Vagina (tissue), 2 donors: ENCODE measurements around the gene SRRM4. TPM values are rescaled to one million over a fixed set of nuclear protein-coding genes. Genes with fewer than 3 reads are reported as not detected.
"Not testable (repeated sequence)": the region's sequence is repeated elsewhere in the genome, so short reads cannot be mapped to it uniquely, and the experiment has no call there.

Source experiments
- DNase-seq, 2 donors: peaks; one replicate each; pipeline ENCODE4 v3.0.0-alpha.2; 2017; ENCODE audit errors: extremely low spot score in 2 of 2
- H3K27ac ChIP-seq: fragments of 200-600 bp; sonication (generic); one replicate; pipeline ENCODE4 v1.5.1; 2019
- H3K27me3 ChIP-seq: fragments of 200-600 bp; sonication (generic); one replicate; pipeline ENCODE4 v1.5.1; 2019
- H3K36me3 ChIP-seq, 2 donors: fragments of 200-600 bp; sonication (generic); one replicate each; pipeline ENCODE4 v1.5.1; 2017 to 2019
- H3K4me1 ChIP-seq: fragments of 200-600 bp; sonication (generic); one replicate; pipeline ENCODE4 v1.5.1; 2019
- H3K4me3 ChIP-seq, 2 donors: fragments of 200-600 bp; sonication (generic); 1 replicate in 1 of 2; 2 replicates in 1 of 2; pipeline ENCODE4 v1.5.1; 2016 to 2019
- H3K9me3 ChIP-seq: fragments of 200-600 bp; sonication (generic); one replicate; pipeline ENCODE4 v1.5.1; 2019
- CTCF ChIP-seq, 3 experiments: fragments of 450-650 bp in 2 of 3; fragments of 200-600 bp in 1 of 3; sonication (generic) in 1 of 3; IDR thresholded peaks; one replicate each; pipeline ENCODE4 v1.5.1; 2017 to 2019; ENCODE audit warnings: antibody characterized with exemption in 3 of 3, mild to moderate bottlenecking in 2 of 3, moderate library complexity in 2 of 3
- POLR2A ChIP-seq, 2 donors: fragments of 450-650 bp; IDR thresholded peaks; one replicate each; pipeline ENCODE4 v1.6.1; 2017; ENCODE audit warnings: antibody characterized with exemption in 2 of 2, mild to moderate bottlenecking in 2 of 2, moderate library complexity in 2 of 2
- POLR2AphosphoS5 ChIP-seq, 2 donors: sonication (generic); formaldehyde crosslinking; IDR thresholded peaks; one replicate each; pipeline ENCODE4 v1.9.0; 2017; ENCODE audit warnings: antibody characterized with exemption in 2 of 2, mild to moderate bottlenecking in 2 of 2, low read depth in 1 of 2; ENCODE audit not compliant: insufficient read depth in 1 of 2
- intact Hi-C: fragments of 100-400 bp; cut with DNase I; formaldehyde crosslinking; loops from one replicate; pipeline ENCODE4 v1.15.1; 2023
- total RNA-seq: library from RNA; depleted of rRNA; stranded (reverse); fragments of >200 nt; gene quantifications from one replicate; pipeline ENCODE4 v1.2.3, GENCODE V29; 2016

SRRM4 gene
- total RNA-seq, 1 donor from 2014 or later, result under 0.01 TPM

GRCh38 chr12:119102274-119102673 lies 120.9 kb downstream of the SRRM4 start:
- H3K9me3 ChIP-seq, result no peaks in the 10 kb centered on the region
- no peaks in the 10 kb centered on the region for H3K4me1 ChIP-seq
- TF ChIP-seq POLR2A (IDR thresholded peaks at IDR 0.05) (no peak), CTCF (IDR thresholded peaks at IDR 0.05) (no peak), POLR2AphosphoS5 (IDR thresholded peaks at IDR 0.05; ENCODE audit: insufficient read depth in 1 of 2, low read depth in 1 of 2) (no peak)
- no peak overlapping the region for H3K4me3 ChIP-seq
- no peaks in the 10 kb centered on the region for H3K27me3 ChIP-seq
- no peak for DNase-seq
- intact Hi-C loops, result no loop called here
- H3K27ac ChIP-seq, result no peak overlapping the region
- H3K36me3 ChIP-seq, result no peaks in the 10 kb centered on the region

GRCh38 chr12:119102714-119103113 lies 121.4 kb downstream of the SRRM4 start:
- Histone ChIP-seq H3K9me3 (no peaks in the 10 kb centered on the region), H3K27ac (no peak overlapping the region), H3K4me1 (no peaks in the 10 kb centered on the region), H3K36me3 (no peaks in the 10 kb centered on the region), H3K27me3 (no peaks in the 10 kb centered on the region), H3K4me3 (no peak overlapping the region)
- TF ChIP-seq POLR2A (IDR thresholded peaks at IDR 0.05) (no peak), CTCF (IDR thresholded peaks at IDR 0.05) (no peak), POLR2AphosphoS5 (IDR thresholded peaks at IDR 0.05; ENCODE audit: insufficient read depth in 1 of 2, low read depth in 1 of 2) (no peak)
- intact Hi-C loops, result no loop called here
- DNase-seq, result no peak

- H3K27ac ChIP-seq, H3K36me3 ChIP-seq, intact Hi-C loops, H3K27me3 ChIP-seq, H3K9me3 ChIP-seq, DNase-seq, H3K4me3 ChIP-seq, H3K4me1 ChIP-seq: not testable (repeated sequence)
These were observed 123.6 kb downstream of the SRRM4 start for GRCh38 chr12:119104969-119105368.

- DNase-seq, result no peak
- intact Hi-C loops, result no loop called here
- no peaks in the 10 kb centered on the region for H3K4me1 ChIP-seq
These were observed 132.2 kb downstream of the SRRM4 start for GRCh38 chr12:119113496-119113986.

GRCh38 chr12:119114294-119114693 lies 133.0 kb downstream of the SRRM4 start:
- Histone ChIP-seq H3K9me3 (no peaks in the 10 kb centered on the region), H3K4me3 (no peak overlapping the region), H3K27ac (no peak overlapping the region), H3K36me3 (no peaks in the 10 kb centered on the region), H3K27me3 (no peaks in the 10 kb centered on the region), H3K4me1 (no peaks in the 10 kb centered on the region)
- no peak for DNase-seq
- intact Hi-C loops, result no loop called here
- TF ChIP-seq POLR2AphosphoS5 (IDR thresholded peaks at IDR 0.05; ENCODE audit: insufficient read depth in 1 of 2, low read depth in 1 of 2) (no peak), POLR2A (IDR thresholded peaks at IDR 0.05) (no peak), CTCF (IDR thresholded peaks at IDR 0.05) (no peak)

More at GRCh38 chr12:119113496-119113986, 132.2 kb downstream of the SRRM4 start:
- H3K27me3 ChIP-seq, result no peaks in the 10 kb centered on the region
- TF ChIP-seq CTCF (IDR thresholded peaks at IDR 0.05) (no peak), POLR2AphosphoS5 (IDR thresholded peaks at IDR 0.05; ENCODE audit: insufficient read depth in 1 of 2, low read depth in 1 of 2) (no peak), POLR2A (IDR thresholded peaks at IDR 0.05) (no peak)
- H3K4me3 ChIP-seq, result no peak overlapping the region
- H3K27ac ChIP-seq, result no peak overlapping the region
- no peaks in the 10 kb centered on the region for H3K9me3 ChIP-seq
- no peaks in the 10 kb centered on the region for H3K36me3 ChIP-seq
